ENCODE measurements around the gene TRMT61A.

Gene TRMT61A

GRCh38 chr14:103528587-103529382 is at the start of gene TRMT61A:
TRMT61A (plus strand) TSS chr14:103529196; CDS start chr14:103529979, 783 bp downstream.
- peak; percentile 84 for DNase-seq

DNA sequence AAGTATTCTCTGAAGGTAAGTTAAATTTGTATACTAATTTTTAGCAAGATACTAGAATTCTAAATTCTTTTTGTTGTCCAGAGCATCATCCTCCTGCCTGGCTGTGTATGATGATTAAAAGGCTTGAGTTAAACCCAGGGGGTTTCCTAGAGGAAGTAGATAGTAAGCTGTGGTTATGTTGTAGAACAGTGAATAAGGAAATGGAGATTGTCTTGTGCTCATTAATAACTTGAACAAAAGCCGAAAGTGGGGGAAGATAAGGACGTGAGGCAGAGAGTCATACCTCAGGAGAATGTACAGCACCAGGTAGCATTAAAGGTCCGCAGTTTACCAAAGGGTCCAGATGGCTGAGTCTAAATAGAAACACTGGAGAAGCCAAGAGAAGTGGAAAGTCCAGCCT is 48.4 kb upstream of the TRMT61A start:
- DNase-seq: no peak

GRCh38 chr14:103483600-103483999 is 45.4 kb upstream of the TRMT61A start:
- no peak for DNase-seq

DNA sequence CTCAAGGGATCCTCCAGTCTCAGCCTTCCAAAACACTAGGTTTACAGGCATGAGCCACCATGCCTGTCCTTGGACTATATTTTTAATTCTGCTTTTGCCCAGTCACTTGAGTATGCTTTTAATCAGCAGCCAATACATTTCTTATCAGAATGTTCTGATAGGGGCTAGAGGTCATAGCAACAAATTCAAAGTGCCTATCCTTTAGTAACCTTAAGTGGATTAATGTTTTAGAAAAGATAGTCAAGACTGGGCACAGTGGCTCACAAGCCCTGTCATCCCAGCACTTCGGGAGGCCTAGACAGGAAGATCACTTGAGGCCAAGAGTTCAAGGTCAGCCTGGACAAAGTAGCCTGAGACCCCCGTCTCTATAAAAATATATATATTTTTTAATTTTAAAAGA is 43.5 kb upstream of the TRMT61A start:
- no peak for DNase-seq

- no peak for DNase-seq
Measured at GRCh38 chr14:103488071-103488470, 40.9 kb upstream of the TRMT61A start.

- DNase-seq: no peak
Measured at GRCh38 chr14:103488960-103489359, 40.0 kb upstream of the TRMT61A start.

GRCh38 chr14:103489621-103490020 is 39.4 kb upstream of the TRMT61A start:
- no peak for DNase-seq

DNA sequence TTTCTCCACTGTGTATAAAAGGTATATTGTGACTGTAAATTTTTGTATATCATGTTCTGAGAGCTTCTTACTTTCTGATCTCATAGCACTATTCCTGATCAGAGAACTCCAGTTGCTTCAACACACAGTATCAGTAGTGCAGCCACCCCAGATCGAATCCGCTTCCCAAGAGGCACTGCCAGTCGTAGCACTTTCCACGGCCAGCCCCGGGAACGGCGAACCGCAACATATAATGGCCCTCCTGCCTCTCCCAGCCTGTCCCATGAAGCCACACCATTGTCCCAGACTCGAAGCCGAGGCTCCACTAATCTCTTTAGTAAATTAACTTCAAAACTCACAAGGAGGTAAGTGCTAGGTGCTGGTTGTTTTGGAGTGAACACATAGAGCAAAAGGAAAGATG is 37.3 kb upstream of the TRMT61A start:
- DNase-seq: no peak

DNA sequence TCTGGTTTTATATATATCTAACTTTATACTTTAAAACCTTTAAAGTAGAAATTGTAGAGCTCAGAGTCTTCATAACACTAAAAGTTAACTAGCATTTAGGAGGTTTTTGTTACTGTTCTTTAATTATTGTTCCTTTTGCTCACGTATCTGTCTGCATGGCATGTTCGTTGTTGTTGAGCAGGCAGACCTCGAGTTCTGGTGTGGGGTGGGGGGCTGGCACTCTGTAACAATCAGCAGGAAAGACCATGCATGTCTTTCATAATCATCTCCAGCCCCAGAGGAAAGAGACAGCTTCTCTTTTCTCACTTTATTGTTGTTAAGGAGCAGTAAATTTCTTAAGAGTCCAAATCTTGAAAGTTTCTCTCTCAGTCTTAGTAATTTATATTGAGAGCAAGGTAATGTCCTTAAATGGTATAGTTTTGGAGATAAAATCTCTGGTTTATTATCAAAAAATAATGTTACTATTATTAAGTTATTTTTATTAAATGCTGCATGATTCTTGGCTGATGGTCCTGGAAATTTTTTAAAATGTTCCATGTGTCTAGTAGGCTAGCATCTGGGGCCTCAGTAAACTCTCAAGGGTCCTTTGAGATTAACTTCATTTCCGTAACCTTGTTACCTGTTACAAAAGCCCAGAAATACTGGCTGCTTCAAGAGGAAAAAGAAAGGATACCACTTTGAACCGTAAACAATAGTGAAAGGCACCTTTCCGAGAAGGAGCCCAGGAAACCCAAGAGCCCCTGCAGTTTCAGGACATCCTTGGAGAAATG is 36.7 kb upstream of the TRMT61A start:
- DNase-seq: no peak

GRCh38 chr14:103495854-103496253 is 33.1 kb upstream of the TRMT61A start:
- DNase-seq: no peak

DNA sequence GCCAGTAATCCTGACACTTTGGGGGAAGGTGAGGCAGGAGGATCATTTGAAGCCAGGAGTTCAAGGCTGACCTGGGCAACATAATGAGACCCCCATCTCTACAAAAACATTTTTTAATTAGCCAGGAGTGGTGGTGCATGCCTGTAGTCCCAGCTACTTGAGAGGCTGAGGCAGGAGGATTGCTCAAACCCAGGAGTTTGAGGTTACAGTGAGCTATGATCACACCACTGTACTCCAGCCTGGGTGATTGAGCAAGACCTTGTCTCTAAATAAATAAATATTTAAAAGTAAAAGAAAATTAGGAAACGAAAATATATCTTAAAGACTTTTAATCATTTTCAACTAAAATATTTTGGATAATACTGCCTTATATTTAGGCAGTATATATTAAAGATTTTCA is 32.2 kb upstream of the TRMT61A start:
- peak; percentile 11 for DNase-seq

DNA sequence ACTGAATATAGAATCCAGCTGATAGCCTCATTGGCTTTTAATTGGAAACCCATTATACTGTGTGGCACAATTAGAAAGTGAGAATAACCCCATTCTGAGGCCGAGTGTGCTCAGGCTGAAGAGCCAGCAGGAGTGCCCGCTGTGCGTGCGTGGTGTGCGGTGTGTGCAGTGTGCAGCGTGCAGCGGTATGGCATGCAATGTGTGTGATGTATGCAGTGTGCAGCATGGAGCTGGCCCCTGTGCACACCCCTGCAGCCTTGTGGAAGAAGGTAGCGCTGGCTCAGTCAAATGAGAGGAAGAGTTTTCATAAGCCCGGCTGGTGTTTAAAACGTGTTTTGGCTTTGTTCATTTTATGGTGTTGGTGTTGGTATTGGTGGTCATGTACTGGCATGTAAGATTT is 29.3 kb upstream of the TRMT61A start:
- DNase-seq: no peak

- DNase-seq: peak; percentile 89
Measured at GRCh38 chr14:103500148-103500990, 28.6 kb upstream of the TRMT61A start.

DNA sequence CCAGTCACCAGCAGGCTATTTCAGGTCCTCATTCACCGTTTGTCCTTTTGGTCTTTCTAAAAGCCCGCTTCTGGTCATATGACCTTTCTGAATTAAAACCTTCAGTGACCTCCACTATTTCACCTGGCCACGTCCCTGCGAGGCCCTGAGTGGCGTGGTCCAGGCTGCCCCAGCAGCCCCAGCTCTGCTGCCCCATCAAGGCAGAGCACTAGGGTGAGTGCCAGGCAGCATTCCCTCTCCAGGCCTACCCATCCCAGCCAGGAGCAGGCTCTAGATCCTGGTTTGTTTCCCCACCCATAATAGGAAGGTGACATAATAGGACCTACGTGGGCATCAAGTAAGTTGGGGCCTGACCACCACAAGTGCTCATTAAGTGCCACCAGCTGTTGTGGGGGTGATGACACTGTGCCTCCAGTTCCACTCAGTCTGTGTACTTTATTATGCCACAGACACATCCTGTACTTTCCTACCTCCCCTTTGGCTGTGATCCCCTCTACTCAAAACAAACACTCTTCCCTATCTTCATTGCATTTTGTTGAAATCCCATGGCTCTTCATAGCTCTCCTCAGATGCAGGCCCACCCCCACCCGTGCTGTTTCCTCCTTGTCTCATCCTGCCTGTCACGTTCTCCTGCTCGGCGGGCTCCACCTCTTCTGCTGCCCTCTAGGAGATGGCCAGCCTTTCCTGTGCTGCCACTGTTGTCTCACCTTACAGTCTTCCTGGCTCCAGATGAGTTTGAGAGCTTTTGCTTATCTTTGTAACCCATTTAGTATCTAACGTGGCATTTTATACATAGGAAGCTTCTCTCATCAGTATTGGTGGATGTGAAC is 27.7 kb upstream of the TRMT61A start:
- no peak for DNase-seq

GRCh38 chr14:103501921-103502669 is 26.9 kb upstream of the TRMT61A start:
- DNase-seq: no peak

- DNase-seq: peak; percentile 15
Measured at GRCh38 chr14:103502877-103503276, 26.1 kb upstream of the TRMT61A start.

DNA sequence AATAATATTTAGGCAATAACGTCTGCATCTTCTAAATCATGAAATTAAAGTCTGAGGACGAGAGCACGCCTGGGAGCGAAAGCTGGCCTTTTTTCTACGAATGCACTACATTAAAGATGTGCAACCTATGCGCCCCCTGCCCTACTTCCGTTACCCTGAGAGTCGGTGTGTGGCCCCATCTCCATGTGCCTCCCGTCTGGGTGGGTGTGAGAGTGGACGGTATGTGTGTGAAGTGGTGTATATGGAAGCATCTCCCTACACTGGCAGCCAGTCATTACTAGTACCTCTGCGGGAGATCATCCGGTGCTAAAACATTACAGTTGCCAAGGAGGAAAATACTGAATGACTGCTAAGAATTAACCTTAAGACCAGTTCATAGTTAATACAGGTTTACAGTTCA is 25.7 kb upstream of the TRMT61A start:
- DNase-seq: peak; percentile 14

DNA sequence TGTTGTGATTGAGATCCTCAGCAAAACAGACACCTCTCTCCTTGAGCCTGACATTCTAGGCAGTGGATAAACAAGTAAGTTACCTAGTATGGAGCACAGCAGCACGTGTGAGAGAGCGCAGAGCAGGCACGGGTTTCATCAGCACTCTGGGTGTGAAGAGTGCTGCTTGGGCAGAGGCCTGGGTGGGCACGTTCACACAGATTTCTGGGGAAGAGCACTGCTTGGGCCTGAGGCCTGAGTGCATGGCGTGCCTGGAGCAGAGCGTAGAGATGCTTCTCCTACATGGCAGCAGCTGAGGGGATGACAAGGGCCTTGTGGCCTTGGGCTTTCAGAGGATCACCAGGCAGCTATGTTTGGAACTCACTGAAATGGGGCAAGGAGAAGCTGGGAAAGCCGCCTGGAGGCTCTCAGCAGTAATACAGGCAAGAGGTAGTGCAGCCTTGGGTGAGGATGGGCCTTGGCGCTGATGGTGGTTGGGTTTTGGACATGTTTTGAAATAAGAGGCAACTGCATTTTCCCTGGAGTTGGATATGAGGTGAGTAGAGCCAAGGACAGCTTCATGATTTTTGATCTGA is 23.9 kb upstream of the TRMT61A start:
- no peak for DNase-seq

DNA sequence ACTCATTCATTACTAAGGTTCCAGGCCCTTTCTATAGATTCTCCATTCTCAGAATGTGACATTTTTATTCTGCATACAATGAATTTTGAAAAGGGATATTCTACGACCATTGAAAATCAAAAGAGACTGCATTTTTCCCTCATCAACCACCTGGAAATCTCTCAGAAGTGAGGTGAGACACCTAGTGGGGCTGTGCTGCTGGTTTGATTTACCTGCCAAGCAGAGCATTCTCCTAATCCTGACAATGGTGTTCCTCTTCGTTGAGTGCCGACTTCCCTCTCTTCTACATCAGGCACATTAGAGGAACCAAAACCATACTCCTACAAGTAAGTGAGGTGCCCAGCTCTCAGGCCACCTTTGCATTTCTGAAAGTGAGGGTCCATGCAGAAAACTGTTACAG is 21.2 kb upstream of the TRMT61A start:
- no peak for DNase-seq

GRCh38 chr14:103508521-103509329 is 20.3 kb upstream of the TRMT61A start:
- DNase-seq: no peak
